GM21367 (cell line): Measurements from ENCODE around the gene ARFIP1.

Experiments used
- ATAC-seq: cut with Tn5 transposase; IDR thresholded peaks from one replicate; pipeline ENCODE4 v1.9.1; 2021; ENCODE audit not compliant: unreplicated experiment

The ARFIP1 gene

GRCh38 chr4:152936446-152937335, 156.9 kb downstream of the ARFIP1 start:
- no peak for ATAC-seq

- no peak for ATAC-seq
Measured at GRCh38 chr4:152937336-152938236, 157.8 kb downstream of the ARFIP1 start.

- ATAC-seq, result no peak
Measured at GRCh38 chr4:152938237-152938947, 158.6 kb downstream of the ARFIP1 start.

- ATAC-seq, result no peak
Measured at GRCh38 chr4:152939621-152940020, 159.9 kb downstream of the ARFIP1 start.

- no peak for ATAC-seq
Measured at GRCh38 chr4:152940461-152940860, 160.7 kb downstream of the ARFIP1 start.

- ATAC-seq, result no peak
Measured at GRCh38 chr4:152941411-152941810, 161.7 kb downstream of the ARFIP1 start.

- ATAC-seq, result no peak
Measured at GRCh38 chr4:152942346-152942745, 162.6 kb downstream of the ARFIP1 start.

GRCh38 chr4:152943672-152944071, 163.9 kb downstream of the ARFIP1 start:
- ATAC-seq, result no peak

- ATAC-seq, result no peak
Measured at GRCh38 chr4:152944666-152945320, 165.0 kb downstream of the ARFIP1 start.

- no peak for ATAC-seq
Measured at GRCh38 chr4:152945639-152946038, 165.9 kb downstream of the ARFIP1 start.

- ATAC-seq, result no peak
Measured at GRCh38 chr4:152946446-152946845, 166.7 kb downstream of the ARFIP1 start.

- no peak for ATAC-seq
Measured at GRCh38 chr4:152947311-152947710, 167.6 kb downstream of the ARFIP1 start.

GRCh38 chr4:152949930-152950329, 170.2 kb downstream of the ARFIP1 start:
- ATAC-seq, result no peak

- no peak for ATAC-seq
Measured at GRCh38 chr4:152950402-152951274, 170.9 kb downstream of the ARFIP1 start.

- ATAC-seq, result no peak
Measured at GRCh38 chr4:152951348-152951747, 171.6 kb downstream of the ARFIP1 start.

GRCh38 chr4:152953514-152953913, 173.8 kb downstream of the ARFIP1 start:
- no peak for ATAC-seq

GRCh38 chr4:152954741-152955140, 175.0 kb downstream of the ARFIP1 start:
- no peak for ATAC-seq

- no peak for ATAC-seq
Measured at GRCh38 chr4:152956147-152956546, 176.4 kb downstream of the ARFIP1 start.

GRCh38 chr4:152956650-152957436, 177.1 kb downstream of the ARFIP1 start:
- no peak for ATAC-seq
